Measurements from ENCODE around the gene TBX21. TPM values are rescaled to one million over a fixed set of nuclear protein-coding genes. Genes with fewer than 3 reads are reported as not detected.
A peak's percentile ranks its signal among the peaks of the same experiment; 100 is the strongest.

TBX21 gene
- total and polyA plus RNA-seq, 9 of the 15 experiments (the other 6 are each of a cell fraction or from before 2014, with no cell fraction given) = 0.07 TPM; not detected in 8

DNA sequence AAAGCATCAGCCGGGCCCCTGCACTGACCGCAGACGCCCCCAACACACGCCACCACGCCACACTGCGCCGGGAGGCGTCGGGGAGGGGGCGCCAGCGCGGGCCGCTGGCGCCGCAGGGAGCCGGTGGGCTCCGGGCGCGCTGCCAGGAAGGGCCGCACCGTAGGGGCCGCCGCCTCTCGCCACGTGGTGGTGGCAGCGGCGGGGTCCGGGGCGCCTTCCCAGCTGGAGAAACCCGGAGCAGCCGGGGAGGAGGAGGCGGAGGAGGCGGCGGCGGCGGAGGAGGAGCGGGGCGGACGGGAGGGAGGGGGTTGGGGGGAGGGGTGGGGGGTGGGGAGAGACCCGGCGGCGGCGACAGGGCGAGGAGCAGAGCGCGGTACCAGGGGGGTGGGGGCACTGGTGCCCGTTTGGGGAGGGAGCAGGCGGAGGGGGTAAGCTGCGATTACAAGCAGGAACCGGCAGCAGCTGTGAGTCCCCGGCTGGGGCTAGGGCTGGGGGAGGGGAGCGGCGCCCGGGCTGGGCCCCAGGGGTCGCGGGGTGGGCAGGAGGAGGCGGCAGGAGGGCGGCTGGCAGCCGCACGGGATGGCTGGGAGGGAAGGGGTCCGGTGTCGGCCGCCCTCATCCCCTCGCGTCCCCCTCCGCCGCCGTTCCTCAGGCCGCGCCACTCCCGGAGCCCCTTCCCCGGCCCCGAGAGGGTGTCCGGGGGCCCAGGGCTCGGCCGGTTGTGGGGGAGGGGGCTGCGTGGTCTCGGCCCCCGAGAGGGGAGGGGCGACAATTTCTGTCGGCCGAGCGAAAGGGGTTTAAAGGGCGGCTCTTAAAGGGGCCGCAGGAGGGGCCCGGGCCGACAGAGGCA is 39.1 kb upstream of the TBX21 start, which contains the start of gene TBKBP1 (continued):
- TF ChIP-seq, protein P1, sequence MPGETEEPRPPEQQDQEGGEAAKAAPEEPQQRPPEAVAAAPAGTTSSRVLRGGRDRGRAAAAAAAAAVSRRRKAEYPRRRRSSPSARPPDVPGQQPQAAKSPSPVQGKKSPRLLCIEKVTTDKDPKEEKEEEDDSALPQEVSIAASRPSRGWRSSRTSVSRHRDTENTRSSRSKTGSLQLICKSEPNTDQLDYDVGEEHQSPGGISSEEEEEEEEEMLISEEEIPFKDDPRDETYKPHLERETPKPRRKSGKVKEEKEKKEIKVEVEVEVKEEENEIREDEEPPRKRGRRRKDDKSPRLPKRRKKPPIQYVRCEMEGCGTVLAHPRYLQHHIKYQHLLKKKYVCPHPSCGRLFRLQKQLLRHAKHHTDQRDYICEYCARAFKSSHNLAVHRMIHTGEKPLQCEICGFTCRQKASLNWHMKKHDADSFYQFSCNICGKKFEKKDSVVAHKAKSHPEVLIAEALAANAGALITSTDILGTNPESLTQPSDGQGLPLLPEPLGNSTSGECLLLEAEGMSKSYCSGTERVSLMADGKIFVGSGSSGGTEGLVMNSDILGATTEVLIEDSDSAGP (CRISPR knock-in tag; IDR thresholded peaks at IDR 0.05) = peak; percentile 82
- TF ChIP-seq BRD9 (IDR thresholded peaks at IDR 0.05; ENCODE audit: low read depth, partially characterized antibody) (no peak), ZNF79 (CRISPR knock-in tag; IDR thresholded peaks at IDR 0.05; ENCODE audit: low read depth) (no peak), PML (IDR thresholded peaks at IDR 0.05; ENCODE audit: low read length) (no peak), NEUROD1 (IDR thresholded peaks at IDR 0.05; ENCODE audit: borderline replicate concordance, low read depth, low read length, partially characterized antibody) (no peak), TAF9B (IDR thresholded peaks at IDR 0.05; ENCODE audit: partially characterized antibody) (no peak), ESRRA (IDR thresholded peaks at IDR 0.05; ENCODE audit: borderline replicate concordance, low read depth) (no peak; the same call in 1 of the 2 replicates), L3MBTL2 (IDR thresholded peaks at IDR 0.05) (peak; percentile 59), RB1 (IDR thresholded peaks at IDR 0.05; ENCODE audit: low read depth) (0 out of 2 replicates have a peak, but pooled peaks have one; percentile 27), SMARCB1 (IDR thresholded peaks at IDR 0.05; ENCODE audit: insufficient read length, low read depth) (no peak)
- TF ChIP-seq, protein P2, sequence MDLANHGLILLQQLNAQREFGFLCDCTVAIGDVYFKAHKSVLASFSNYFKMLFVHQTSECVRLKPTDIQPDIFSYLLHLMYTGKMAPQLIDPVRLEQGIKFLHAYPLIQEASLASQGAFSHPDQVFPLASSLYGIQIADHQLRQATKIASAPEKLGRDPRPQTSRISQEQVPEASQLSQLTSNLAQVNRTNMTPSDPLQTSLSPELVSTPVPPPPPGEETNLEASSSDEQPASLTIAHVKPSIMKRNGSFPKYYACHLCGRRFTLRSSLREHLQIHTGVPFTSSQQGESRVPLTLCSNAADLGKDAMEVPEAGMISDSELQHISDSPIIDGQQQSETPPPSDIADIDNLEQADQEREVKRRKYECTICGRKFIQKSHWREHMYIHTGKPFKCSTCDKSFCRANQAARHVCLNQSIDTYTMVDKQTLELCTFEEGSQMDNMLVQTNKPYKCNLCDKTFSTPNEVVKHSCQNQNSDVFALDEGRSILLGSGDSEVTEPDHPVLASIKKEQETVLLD (IDR thresholded peaks at IDR 0.05) = no peak
- TF ChIP-seq, protein P3, sequence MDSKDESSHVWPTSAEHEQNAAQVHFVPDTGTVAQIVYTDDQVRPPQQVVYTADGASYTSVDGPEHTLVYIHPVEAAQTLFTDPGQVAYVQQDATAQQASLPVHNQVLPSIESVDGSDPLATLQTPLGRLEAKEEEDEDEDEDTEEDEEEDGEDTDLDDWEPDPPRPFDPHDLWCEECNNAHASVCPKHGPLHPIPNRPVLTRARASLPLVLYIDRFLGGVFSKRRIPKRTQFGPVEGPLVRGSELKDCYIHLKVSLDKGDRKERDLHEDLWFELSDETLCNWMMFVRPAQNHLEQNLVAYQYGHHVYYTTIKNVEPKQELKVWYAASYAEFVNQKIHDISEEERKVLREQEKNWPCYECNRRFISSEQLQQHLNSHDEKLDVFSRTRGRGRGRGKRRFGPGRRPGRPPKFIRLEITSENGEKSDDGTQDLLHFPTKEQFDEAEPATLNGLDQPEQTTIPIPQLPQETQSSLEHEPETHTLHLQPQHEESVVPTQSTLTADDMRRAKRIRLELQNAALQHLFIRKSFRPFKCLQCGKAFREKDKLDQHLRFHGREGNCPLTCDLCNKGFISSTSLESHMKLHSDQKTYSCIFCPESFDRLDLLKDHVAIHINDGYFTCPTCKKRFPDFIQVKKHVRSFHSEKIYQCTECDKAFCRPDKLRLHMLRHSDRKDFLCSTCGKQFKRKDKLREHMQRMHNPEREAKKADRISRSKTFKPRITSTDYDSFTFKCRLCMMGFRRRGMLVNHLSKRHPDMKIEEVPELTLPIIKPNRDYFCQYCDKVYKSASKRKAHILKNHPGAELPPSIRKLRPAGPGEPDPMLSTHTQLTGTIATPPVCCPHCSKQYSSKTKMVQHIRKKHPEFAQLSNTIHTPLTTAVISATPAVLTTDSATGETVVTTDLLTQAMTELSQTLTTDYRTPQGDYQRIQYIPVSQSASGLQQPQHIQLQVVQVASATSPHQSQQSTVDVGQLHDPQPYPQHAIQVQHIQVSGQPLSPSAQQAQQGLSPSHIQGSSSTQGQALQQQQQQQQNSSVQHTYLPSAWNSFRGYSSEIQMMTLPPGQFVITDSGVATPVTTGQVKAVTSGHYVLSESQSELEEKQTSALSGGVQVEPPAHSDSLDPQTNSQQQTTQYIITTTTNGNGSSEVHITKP (IDR thresholded peaks at IDR 0.05; ENCODE audit: partially characterized antibody) = no peak
- TF ChIP-seq, protein P4, sequence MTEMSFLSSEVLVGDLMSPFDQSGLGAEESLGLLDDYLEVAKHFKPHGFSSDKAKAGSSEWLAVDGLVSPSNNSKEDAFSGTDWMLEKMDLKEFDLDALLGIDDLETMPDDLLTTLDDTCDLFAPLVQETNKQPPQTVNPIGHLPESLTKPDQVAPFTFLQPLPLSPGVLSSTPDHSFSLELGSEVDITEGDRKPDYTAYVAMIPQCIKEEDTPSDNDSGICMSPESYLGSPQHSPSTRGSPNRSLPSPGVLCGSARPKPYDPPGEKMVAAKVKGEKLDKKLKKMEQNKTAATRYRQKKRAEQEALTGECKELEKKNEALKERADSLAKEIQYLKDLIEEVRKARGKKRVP (CRISPR knock-in tag; IDR thresholded peaks at IDR 0.05) = no peak
- TF ChIP-seq, protein P5, sequence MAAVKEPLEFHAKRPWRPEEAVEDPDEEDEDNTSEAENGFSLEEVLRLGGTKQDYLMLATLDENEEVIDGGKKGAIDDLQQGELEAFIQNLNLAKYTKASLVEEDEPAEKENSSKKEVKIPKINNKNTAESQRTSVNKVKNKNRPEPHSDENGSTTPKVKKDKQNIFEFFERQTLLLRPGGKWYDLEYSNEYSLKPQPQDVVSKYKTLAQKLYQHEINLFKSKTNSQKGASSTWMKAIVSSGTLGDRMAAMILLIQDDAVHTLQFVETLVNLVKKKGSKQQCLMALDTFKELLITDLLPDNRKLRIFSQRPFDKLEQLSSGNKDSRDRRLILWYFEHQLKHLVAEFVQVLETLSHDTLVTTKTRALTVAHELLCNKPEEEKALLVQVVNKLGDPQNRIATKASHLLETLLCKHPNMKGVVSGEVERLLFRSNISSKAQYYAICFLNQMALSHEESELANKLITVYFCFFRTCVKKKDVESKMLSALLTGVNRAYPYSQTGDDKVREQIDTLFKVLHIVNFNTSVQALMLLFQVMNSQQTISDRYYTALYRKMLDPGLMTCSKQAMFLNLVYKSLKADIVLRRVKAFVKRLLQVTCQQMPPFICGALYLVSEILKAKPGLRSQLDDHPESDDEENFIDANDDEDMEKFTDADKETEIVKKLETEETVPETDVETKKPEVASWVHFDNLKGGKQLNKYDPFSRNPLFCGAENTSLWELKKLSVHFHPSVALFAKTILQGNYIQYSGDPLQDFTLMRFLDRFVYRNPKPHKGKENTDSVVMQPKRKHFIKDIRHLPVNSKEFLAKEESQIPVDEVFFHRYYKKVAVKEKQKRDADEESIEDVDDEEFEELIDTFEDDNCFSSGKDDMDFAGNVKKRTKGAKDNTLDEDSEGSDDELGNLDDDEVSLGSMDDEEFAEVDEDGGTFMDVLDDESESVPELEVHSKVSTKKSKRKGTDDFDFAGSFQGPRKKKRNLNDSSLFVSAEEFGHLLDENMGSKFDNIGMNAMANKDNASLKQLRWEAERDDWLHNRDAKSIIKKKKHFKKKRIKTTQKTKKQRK (IDR thresholded peaks at IDR 0.05; ENCODE audit: borderline replicate concordance, low read depth, low read length) = no peak
- TF ChIP-seq, protein P6, sequence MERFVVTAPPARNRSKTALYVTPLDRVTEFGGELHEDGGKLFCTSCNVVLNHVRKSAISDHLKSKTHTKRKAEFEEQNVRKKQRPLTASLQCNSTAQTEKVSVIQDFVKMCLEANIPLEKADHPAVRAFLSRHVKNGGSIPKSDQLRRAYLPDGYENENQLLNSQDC (CRISPR knock-in tag; IDR thresholded peaks at IDR 0.05) = no peak

Data from K562 (cell line).